Activated CD4-positive, alpha-beta memory T cell treated with anti-CD3 and anti-CD28 coated beads, Interleukin-2, amount 10 ng/mL, durations not matched to agents 7 days and 5 days (primary cell): Measurements from ENCODE around the gene TIMM29. TPM values are rescaled to one million over a fixed set of nuclear protein-coding genes. Genes with fewer than 3 reads are reported as not detected.

Experiments used
- total RNA-seq, 2 experiments: library from RNA; stranded (reverse); gene quantifications; one replicate each; pipeline ENCODE4 v1.2.3, GENCODE V29; 2021

Gene TIMM29
- total RNA-seq, 2 experiments from 2014 or later, result 24.3 to 25.7 TPM

Other genes starting within 250 kb of the TIMM29 start
- 10 to 100 TPM; 24.0 to 26.4 TPM for gene QTRT1, start 227.4 kb upstream of the TIMM29 start, total RNA-seq
- gene DNM2, start 210.7 kb upstream of the TIMM29 start, total RNA-seq, result 100 to 1,000 TPM; 277 to 288 TPM
- 10 to 100 TPM; 15.7 to 17.3 TPM for gene TMED1, start 92.6 kb upstream of the TIMM29 start, total RNA-seq
- gene C19orf38, start 80.4 kb upstream of the TIMM29 start, total RNA-seq, result 1 to 10 TPM; 1.1 to 1.8 TPM
- 10 to 100 TPM; 39.3 to 40.2 TPM for gene CARM1, start 57.3 kb upstream of the TIMM29 start, total RNA-seq
- 10 to 100 TPM; 23.8 to 26.0 TPM for gene YIPF2, start 172 bp upstream of the TIMM29 start, total RNA-seq
- 10 to 100 TPM; 89.8 to 97.6 TPM for gene SMARCA4, start 32.2 kb downstream of the TIMM29 start, total RNA-seq
- 100 to 1,000 TPM; 150 to 160 TPM for gene LDLR, start 160.7 kb downstream of the TIMM29 start, total RNA-seq
- 10 to 100 TPM; 68.2 to 72.1 TPM for gene SPC24, start 227.0 kb downstream of the TIMM29 start, total RNA-seq